ENCODE measurements around the gene CTIF. TPM values are rescaled to one million over a fixed set of nuclear protein-coding genes. Genes with fewer than 3 reads are reported as not detected.

The CTIF gene
- polyA plus RNA-seq, 4 donors, result 16.6 to 26.9 (median 22.9) TPM

- DNase-seq (ENCODE audit: low read depth in 4 of 4, low spot score in 2 of 4), result no peak
Observed at GRCh38 chr18:48597110-48597509, 58.3 kb downstream of the CTIF start.

GRCh38 chr18:48597671-48598070 lies 58.8 kb downstream of the CTIF start:
- no peak for DNase-seq (ENCODE audit: low read depth in 4 of 4, low spot score in 2 of 4)

GRCh38 chr18:48599391-48599790 lies 60.6 kb downstream of the CTIF start:
- no peak for DNase-seq (ENCODE audit: low read depth in 4 of 4, low spot score in 2 of 4)

DNA sequence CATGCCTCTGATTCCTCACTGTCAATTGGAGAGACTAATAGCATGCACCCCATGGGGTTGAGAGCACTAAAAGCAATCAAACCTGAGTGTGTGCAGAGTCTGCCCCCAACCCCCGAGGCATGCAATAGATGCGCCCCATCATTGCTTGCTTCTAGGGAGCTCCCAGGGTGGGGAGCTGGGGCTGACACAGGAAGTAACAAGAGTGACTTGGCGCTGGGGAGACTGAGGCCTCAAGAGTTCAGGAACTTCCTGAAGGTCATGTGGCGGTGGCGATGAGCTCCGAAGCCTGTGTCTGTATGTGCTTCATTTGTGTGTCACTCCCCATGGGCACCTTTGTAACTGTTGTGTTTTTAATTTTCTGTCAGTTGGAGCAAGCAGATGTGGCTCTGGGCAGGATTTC lies 61.2 kb downstream of the CTIF start:
- DNase-seq (ENCODE audit: low read depth in 4 of 4, low spot score in 2 of 4), result no peak

DNA sequence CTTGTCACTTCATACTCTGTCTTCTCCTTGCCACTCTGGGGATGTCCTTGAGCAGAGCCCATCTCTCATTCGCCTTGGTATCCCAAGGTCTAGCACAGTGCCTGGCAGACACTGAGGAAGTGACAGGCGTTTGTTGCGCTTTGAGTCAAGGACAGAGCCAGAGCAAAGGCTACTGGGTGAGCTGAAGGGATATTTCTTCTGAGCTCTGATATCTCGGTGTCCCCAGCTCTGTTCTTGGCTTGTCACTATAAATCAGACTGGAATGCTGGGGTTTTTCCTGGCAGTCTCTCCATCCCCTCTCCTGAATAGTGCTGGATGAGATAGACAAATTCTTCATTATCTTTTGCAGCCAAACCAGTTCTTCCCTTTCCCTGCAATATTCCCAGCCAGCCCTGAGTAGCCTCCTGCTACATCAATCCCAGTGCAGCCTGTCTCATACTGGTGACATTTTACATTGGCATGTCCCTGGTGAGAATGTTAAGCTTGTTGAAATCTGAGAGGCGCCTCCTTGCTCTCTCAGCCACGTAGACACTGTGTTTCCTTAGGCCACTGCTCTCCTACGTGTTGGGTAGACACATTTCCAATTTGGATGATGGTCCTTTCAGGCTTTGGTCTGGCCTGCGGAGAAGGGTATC lies 61.7 kb downstream of the CTIF start:
- DNase-seq (ENCODE audit: low read depth in 4 of 4, low spot score in 2 of 4), result no peak

DNA sequence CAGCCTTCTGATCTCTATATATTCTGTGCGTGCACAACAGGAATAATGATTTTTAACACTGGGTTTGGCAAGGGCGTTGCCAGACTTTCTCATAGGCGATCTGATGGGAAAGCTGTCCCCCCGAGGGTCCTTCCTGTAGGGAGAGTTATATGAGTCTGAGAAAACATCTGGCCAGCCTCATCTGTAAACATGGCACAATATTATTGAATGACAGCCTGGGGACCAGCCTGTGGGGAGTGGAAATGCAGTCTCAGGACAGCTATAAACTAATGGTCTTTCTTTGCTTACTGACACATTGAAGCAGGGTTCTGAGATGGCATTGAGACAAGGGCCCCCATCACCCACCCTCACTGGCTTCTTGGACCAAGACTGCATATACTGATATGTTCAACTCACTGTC lies 62.5 kb downstream of the CTIF start:
- no peak for DNase-seq (ENCODE audit: low read depth in 4 of 4, low spot score in 2 of 4)

DNA sequence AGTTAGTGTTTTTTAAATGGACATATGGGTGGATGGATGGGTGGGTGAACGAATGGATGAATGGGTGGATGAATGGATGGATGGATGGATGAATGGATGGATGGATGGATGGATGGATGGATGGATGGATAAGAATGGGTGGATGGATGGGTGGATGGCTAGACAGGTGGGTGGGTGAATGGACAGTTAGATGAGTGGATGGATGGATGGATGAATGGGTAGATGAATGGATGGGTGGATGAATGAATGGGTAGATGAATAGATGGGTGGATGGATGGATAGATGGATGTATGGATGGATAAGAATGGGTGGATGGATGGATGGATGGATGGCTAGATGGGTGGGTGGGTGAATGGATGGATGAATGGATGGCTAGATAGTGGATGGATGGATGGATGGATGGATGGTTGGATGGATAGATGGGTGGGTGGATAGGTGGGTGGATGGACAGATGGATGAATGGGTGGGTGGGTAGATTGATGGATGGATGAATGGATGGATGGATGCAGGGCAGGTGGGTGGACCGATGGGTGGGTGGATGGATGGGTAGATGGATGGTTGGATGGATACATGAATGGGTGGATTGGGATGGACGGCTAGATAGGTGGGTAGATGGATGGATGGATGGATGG lies 64.0 kb downstream of the CTIF start:
- DNase-seq (ENCODE audit: low read depth in 4 of 4, low spot score in 2 of 4), result no peak

DNA sequence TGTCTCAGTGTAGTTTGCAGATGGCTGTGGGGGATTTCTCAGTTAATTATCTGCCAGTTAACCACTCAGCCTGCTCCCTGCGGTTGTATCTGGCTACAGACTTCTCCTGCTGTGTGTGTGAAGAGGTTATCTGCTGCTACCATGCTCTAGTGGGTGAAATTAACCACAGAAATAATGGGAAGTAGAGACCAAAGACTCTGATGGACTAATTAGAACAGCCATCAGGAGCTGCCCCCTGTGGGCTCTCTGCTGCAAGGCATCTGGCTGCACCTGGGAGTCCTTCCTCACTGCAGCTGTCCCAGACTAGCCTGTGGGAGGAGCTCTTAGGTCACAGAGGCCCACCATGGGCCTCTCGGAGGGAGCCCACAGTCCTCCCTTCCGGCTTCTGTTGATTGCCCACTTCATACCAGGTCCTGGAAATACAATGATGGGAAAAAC lies 66.6 kb downstream of the CTIF start:
- no peak for DNase-seq (ENCODE audit: low read depth in 4 of 4, low spot score in 2 of 4)

- DNase-seq (ENCODE audit: low read depth in 4 of 4, low spot score in 2 of 4), result no peak
Observed at GRCh38 chr18:48607056-48607984, 68.5 kb downstream of the CTIF start.

- DNase-seq (ENCODE audit: low read depth in 4 of 4, low spot score in 2 of 4), result no peak
Observed at GRCh38 chr18:48608581-48608980, 69.8 kb downstream of the CTIF start.

DNA sequence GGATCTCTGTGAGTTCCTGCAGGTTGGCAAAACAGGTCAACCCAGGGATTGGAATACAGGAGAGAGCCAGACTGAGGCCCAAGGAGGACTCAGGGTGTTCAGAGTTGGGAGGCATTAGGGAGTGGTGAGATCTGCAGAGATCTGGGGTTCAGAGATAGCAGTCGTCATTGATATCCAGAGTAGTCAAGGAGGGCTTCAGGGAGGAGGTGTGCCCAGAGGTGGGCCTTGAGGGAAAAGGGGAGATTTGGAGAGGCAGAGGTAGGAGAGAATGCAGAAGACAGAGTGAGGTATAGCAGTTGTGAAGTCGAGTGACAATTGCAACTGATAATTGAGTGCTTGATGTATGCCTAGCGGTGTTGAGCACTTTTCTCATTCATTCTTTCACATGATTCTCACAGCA lies 70.3 kb downstream of the CTIF start:
- DNase-seq (ENCODE audit: low read depth in 4 of 4, low spot score in 2 of 4), result no peak

DNA sequence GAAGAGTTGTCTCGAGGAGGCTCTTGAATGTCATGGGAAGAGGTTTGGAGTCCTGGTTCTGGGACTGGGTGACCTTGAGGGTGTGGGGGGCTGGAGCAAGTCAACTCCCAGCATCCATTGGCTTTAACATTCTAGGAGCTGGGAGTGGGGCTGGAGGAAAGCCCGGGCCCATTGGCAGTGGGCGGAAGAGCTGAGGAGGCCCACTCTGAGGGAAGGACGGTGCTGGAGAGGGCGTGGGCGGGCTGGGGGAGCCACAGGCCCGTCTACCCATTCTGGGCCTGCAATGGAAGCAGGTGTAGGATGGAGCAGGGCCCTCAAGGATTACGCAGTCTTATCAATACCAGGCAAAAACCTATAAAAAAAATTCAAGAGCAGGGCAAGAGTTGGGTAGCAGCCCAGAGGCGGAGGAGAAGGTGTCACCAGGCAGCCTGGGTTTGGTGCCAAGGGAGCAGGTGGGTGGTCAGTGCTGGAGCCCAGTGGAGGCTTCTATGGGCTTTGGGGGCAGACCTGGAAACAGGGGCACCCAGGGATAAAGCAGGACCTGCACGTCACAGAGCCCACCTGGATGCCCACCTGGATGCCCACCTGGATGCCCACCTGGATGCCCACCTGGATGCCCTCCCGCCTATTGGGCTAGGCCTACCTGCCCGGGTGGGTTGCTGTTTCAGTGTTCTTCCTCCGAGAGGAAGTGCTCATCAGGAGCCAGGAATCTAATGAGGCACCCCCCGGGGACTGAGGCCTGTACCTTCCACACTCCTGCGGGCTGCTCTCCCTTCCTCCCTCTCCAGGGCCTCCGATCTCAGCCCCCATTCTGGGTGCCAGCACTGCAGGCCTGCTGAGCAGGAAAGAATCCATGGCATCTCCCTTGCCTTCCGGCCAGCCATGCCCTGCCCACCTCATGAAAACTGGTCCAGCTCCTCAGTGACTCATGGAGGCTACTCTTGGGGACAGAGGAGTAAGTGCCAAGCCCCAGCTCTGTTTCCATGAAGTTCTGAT lies 71.3 kb downstream of the CTIF start:
- DNase-seq (ENCODE audit: low read depth in 4 of 4, low spot score in 2 of 4), result no peak

DNA sequence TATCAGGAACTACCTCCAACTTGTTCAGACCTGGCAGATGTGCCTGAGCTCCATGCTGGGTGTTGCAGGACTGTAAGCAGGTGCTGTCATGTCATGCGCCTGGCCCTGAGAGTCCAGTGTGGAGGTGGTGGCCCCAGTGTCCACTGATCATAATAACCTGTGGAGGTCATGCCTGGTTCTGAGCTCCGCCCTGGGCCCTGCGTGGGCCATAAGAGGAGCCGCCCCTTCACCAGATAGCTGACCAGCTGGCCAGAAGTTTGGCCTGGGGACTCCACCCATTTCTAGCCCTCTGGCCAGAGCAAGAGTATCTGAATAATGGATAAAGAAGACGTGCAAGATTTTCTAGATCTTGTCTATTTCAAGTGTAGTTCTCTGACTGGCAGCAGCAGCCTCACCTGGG lies 72.4 kb downstream of the CTIF start:
- no peak for DNase-seq (ENCODE audit: low read depth in 4 of 4, low spot score in 2 of 4)

DNA sequence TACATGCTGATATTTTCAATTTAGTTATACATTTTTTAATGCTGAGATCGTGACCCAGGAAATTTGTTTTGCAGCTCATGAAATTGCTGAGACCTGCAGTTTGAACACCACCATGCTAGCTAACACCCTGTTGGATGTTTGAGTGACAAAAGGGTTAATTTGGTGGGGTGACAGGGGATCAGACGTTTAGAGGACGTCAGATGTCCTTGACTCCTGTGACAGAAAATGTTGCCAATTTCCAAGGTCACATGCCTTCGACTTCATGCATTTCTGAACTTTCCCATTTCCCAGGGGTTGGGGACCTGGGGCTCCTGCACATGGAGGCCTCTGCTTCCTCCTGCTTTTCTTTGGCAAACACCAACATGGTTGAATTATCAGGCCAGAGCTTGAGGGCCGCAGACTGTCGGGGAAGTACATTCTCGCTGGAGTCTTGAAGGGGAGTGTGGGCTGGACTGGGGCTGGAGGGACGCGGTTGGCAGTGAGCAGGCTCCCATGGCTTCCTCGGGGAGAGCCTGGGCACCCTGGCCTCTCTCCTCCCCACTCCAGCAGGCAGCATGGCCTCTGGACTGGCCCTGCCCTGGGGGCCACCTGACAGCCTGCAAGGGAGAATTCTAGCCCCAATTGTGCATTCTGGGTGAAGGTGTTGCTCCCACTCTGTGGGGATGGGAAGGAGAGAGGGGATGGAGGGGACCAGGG lies 73.1 kb downstream of the CTIF start:
- no peak for DNase-seq (ENCODE audit: low read depth in 4 of 4, low spot score in 2 of 4)

DNA sequence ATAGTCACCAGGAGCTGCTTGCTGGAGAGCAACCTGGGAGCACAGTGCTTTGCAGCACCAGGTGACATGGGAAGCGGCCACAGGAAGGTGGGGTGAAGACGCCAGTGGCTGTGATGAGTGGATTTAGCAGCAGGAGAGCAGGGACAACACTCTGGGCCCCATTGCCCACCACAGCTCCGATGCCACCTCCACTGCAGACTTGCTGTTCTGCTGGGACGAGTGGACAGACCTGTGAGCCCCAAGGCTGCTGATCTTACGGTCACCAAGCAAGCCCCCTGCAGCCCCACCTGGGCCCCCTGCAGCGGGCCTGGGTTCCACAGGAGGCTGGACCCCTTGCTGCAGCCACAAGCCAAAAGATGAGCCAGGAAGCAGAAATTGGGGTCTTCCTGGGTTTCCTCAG lies 73.7 kb downstream of the CTIF start:
- no peak for DNase-seq (ENCODE audit: low read depth in 4 of 4, low spot score in 2 of 4)

GRCh38 chr18:48612917-48613316 lies 74.1 kb downstream of the CTIF start:
- no peak for DNase-seq (ENCODE audit: low read depth in 4 of 4, low spot score in 2 of 4)

DNA sequence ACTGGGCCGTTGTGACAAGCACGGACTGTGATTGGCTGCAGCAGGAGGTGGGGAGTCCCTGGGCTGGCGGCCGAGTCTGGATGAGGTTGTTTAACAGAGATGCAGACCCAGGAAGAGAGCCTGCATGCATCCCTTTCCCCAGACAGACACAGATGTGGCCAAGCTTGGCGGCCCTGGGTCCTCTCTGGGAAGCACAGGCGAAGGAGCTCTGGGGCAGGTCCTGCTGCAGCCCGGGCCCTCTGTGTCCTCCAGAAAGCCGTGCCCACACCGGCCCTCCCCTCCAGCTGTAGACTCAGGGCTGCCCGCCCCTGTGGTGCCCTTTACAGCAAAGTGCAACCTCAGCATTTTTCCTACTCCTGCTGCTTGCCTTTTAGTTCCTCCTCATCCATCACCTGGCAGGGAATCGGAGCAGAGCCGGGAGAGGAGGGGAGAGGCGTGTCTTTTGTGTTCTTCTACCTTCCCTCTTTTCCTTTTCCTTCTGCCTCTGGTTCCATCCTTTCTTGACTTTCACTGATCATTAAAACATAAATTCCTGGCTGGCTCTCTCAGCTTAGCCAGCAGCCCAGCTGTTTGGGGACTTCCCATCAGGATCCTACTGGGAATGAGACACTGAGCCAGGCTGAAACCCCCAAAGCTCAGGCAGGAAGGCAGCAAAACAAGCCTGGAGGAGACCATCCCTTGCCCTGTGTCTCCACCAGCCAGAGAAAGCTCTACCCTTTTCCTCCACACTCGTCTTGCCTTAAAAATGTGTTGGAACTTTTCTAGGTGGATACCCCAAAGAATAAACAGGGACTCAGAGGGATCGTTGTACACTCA lies 75.0 kb downstream of the CTIF start:
- no peak for DNase-seq (ENCODE audit: low read depth in 4 of 4, low spot score in 2 of 4)

DNA sequence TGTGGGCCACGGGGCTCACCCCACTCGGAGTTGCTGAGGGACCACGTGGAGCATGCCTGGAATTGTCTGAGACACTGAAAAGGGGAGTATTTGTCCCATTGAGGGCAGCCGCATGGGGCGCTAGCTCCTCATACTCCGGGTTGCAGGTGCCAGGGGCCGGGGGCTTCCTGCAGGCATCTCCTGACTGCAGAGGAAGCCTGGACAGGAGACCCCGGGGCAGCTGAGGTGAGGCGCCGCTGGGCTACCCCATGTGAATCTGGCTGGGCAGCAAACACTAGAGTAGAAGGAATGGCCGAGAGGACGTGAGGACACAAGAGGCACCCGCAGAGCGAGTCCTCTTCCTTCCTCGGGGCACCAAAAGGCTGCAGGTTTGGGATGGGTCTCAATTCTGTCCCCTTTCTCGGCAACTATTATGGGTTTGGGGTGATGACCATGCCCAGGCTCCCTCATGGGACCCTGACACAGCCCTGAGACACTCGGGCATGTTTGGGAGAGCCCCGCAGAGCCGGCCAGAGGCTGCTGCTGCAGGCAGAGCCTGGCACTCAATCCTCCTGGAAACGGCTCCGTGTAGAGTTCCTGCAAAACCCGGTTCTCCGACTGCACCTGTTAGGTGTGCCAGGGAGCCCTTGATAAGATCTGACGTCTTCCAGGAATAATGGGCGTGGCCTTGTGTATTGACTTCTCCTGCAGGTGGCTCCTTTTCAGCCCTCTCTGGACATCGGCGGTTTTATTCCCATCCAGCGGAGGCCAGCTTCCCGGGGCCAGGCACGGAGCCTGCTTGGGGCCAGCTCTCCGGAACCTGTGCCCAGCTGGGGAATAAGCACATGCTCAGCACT lies 77.0 kb downstream of the CTIF start:
- no peak for DNase-seq (ENCODE audit: low read depth in 4 of 4, low spot score in 2 of 4)

Measured in left renal cortex interstitium (tissue), 4 donors.